DMS114 treated with DMSO at 0.1 percent for 48 hours (cell line): ENCODE data around the gene RAET1G.
"Not testable (repeated sequence)": the region's sequence is repeated elsewhere in the genome, so short reads cannot be mapped to it uniquely, and the experiment has no call there.

Source experiments
- DNase-seq: peaks from one replicate; lab custom pipeline; 2025; ENCODE audit not compliant: unreplicated experiment; lab: John Stamatoyannopoulos, UW

RAET1G gene

GRCh38 chr6:149915970-149916865, 6.7 kb downstream of the RAET1G start:
- DNase-seq: no peak

GRCh38 chr6:149913540-149914240, 9.2 kb downstream of the RAET1G start:
- DNase-seq: no peak

GRCh38 chr6:149913085-149913484, 9.8 kb downstream of the RAET1G start:
- DNase-seq: no peak

GRCh38 chr6:149912680-149913079, 10.2 kb downstream of the RAET1G start:
- DNase-seq: not testable (repeated sequence)

- no peak for DNase-seq
Observed at GRCh38 chr6:149910721-149911151, 12.2 kb downstream of the RAET1G start.

GRCh38 chr6:149909701-149910470, 13.0 kb downstream of the RAET1G start:
- DNase-seq: no peak

GRCh38 chr6:149908480-149908879, 14.4 kb downstream of the RAET1G start:
- not testable (repeated sequence) for DNase-seq

GRCh38 chr6:149907317-149907716, 15.6 kb downstream of the RAET1G start:
- no peak for DNase-seq

- DNase-seq: no peak
Observed at GRCh38 chr6:149906405-149906804, 16.5 kb downstream of the RAET1G start.

- DNase-seq: no peak
Observed at GRCh38 chr6:149905911-149906371, 17.0 kb downstream of the RAET1G start.

GRCh38 chr6:149905371-149905910, 17.5 kb downstream of the RAET1G start:
- no peak for DNase-seq

- DNase-seq: no peak
Observed at GRCh38 chr6:149904661-149905370, 18.1 kb downstream of the RAET1G start.

GRCh38 chr6:149903938-149904611, 18.8 kb downstream of the RAET1G start:
- DNase-seq: no peak

GRCh38 chr6:149901444-149902140, 21.3 kb downstream of the RAET1G start:
- DNase-seq: no peak

GRCh38 chr6:149900620-149901443, 22.1 kb downstream of the RAET1G start:
- no peak for DNase-seq

GRCh38 chr6:149899926-149900619, 22.8 kb downstream of the RAET1G start:
- no peak for DNase-seq

GRCh38 chr6:149899486-149899885, 23.4 kb downstream of the RAET1G start:
- no peak for DNase-seq

GRCh38 chr6:149898966-149899365, 24.0 kb downstream of the RAET1G start:
- DNase-seq: no peak
